Measurements from ENCODE around the gene CLEC20A. TPM values are rescaled to one million over a fixed set of nuclear protein-coding genes. Genes with fewer than 3 reads are reported as not detected.
"Not testable (repeated sequence)": the region's sequence is repeated elsewhere in the genome, so short reads cannot be mapped to it uniquely, and the experiment has no call there.

Gene CLEC20A
- total RNA-seq, 1 donor from 2014 or later: 3.2 TPM

GRCh38 chr1:178503849-178504248, 7.1 kb upstream of the CLEC20A start:
- intact Hi-C loops (cut with DNase I): loop anchor here (5.0 kb wide), 1 partner anchor 192 kb away; no protein-coding TSS in a partner anchor
- DNase-seq (ENCODE audit: low spot score): peak; percentile 23
- no peak for ATAC-seq

DNA sequence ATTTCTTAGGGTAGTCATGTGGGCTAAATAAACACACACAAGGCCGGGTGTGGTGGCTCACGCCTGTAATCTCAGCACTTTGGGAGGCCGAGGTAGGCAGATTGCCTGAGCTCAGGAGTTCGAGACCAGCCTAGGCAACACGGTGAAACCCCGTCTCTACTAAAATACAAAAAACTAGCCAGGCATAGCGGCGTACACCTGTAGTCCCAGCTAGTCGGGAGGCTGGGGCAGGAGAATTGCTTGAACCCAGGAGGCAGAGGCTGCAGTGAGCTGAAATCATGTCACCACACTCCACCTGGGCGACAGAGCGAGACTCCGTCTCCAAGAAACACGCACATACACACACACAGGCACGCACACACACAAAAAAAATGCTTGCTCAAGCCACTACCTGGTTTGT, 6.6 kb upstream of the CLEC20A start:
- ATAC-seq; DNase-seq (ENCODE audit: low spot score): not testable (repeated sequence)
- intact Hi-C loops (cut with DNase I): loop anchor here (5.0 kb wide), 1 partner anchor 191 kb away; no protein-coding TSS in a partner anchor

- intact Hi-C loops (cut with DNase I): loop anchor here (5.0 kb wide), 1 partner anchor 191 kb away; no protein-coding TSS in a partner anchor
- ATAC-seq: no peak
- peak; percentile 12 for DNase-seq (ENCODE audit: low spot score)
These were observed 6.1 kb upstream of the CLEC20A start for GRCh38 chr1:178502856-178503255.

DNA sequence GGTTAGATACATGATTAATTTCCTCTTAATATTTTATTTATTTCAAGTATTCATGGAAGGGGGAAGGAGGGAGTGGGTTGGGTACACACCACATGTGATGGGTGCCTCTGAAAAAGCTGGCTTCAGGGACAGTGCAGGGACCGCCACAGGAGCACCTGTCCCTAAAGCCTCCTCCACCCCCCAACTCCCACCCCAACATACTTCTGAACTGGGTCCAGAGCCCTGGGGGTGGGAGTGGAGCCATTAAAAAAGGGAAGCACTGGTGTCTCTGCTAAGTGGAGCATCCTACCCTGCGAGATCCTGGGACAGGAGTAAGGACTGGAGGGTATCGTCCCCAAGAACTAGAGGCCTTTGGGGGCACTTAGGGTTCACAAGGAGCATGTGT, 5.6 kb upstream of the CLEC20A start:
- ATAC-seq: no peak

GRCh38 chr1:178501705-178502329, 5.1 kb upstream of the CLEC20A start:
- intact Hi-C loops (cut with DNase I): loop anchor here (5.0 kb wide), 1 partner anchor 190 kb away; no protein-coding TSS in a partner anchor
- ATAC-seq (peak; percentile 85), DNase-seq (ENCODE audit: low spot score) (peak; percentile 85)

More for the DNA sequence above, 5.6 kb upstream of the CLEC20A start:
- DNase-seq (ENCODE audit: low spot score): peak; percentile 14
- intact Hi-C loops (cut with DNase I): loop anchor here (5.0 kb wide), 1 partner anchor 190 kb away; no protein-coding TSS in a partner anchor

- intact Hi-C loops (cut with DNase I): loop anchor here (5.0 kb wide), 1 partner anchor 189 kb away; no protein-coding TSS in a partner anchor
- DNase-seq (ENCODE audit: low spot score) (peak; percentile 30), ATAC-seq (no peak)
These were observed 4.3 kb upstream of the CLEC20A start for GRCh38 chr1:178500936-178501554.

DNA sequence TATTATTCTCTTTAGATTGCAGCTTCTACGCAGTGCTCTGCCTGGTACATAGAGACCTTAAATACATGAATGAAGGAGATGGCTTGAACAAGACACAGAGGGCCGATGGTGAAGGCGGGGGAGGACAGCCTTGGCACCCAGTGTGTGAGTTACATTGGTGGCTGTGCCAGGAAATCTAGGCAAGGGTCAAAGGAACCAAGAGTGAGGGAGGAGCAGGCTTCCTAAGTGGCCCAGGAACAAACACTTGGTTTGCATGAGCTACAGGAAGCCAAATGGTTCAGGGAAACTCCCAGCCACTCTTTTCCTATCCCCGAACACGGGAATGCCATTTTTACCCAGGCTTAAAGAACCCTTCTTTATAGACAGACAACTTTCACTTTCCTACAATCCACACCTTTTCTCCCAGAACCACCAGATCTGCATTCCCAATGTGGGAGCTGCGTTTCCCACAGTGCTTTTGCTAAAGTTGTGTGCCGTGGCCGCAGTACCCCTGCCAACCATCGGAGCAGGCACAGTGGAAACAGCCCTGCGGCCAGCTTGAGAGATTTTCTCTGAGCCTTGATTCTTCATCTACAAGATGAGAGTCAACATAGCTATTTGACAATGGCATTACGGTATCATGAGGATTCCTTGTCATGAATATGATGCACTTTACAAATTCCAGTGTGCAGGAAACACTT, 3.5 kb upstream of the CLEC20A start:
- DNase-seq (ENCODE audit: low spot score) (peak; percentile 32), ATAC-seq (no peak)
- intact Hi-C loops (cut with DNase I): loop anchor here (5.0 kb wide), 1 partner anchor 188 kb away; no protein-coding TSS in a partner anchor

DNA sequence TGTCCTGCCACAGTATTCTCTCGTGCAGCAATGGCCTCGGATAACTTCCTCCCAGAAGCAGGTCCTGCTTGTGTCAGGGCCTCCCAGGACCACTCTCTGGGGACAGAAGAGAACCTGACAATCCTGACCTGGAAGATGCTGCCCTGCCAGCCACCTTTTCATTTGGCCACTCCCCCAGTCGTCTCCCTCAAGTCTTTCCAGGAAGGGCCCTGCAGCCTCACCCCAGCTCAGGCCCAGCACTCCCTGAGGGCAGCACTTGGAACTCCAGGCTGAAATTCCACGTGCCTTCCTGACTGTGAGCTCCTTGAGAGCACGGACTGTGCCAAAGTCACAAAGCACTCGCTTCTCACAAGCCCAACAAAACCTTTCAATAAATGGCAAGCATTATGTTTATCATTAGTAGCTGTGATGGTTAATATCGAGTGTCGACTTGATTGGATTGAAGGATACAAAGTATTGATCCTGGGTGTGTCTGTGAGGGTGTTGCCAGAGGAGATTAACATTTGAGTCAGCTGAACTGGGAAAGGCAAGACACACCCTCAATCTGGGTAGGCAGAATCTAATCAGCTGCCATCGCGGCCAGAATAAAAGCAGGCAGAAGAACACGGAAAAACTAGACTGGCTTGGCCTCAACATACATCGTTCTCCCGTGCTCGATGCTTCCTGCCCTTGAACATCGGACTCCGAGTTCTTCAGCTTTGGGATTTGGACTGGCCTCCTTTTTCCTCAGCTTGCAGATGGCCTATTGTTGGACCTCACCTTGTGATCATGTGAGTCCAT, 2.3 kb upstream of the CLEC20A start:
- intact Hi-C loops (cut with DNase I): no loop called here
- no peak for ATAC-seq
- peak; percentile 33 for DNase-seq (ENCODE audit: low spot score)

- ATAC-seq (no peak), DNase-seq (ENCODE audit: low spot score) (peak; percentile 21)
- intact Hi-C loops (cut with DNase I): no loop called here
These were observed 1.2 kb upstream of the CLEC20A start for GRCh38 chr1:178497903-178498478.

DNA sequence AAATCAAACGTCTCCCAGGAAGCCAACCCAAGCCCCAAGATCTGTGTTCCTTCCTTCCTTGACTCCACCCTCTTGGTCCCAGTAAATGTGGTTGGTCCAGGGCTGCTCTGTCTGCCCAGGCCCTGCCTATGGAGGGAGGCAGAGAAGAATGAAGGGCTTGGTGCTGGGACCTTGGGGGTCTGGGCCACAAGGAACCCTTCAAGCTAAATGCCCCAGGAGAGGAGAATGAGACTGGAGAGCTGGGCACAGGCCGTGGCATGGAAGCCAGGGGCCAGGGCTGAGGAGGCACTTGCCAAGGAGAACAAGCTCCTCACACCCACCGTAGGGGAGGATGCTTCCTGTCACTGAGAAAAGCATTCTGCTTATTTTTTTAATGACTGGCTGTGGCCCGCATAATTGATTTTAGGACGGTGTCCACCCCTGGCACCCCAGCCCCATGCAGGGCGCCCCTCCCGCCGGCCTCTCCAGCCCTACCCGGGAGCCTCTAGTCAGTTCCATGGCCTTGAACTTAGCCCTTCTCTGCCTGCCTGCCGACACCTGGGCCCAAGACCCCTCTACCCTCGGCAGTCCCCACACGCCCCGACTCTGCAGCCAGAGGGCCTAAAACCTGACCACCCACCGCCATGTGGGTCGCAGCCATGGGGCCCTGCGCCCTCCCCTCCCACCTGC, 889 bp downstream of the CLEC20A start:
- no peak for ATAC-seq

DNA sequence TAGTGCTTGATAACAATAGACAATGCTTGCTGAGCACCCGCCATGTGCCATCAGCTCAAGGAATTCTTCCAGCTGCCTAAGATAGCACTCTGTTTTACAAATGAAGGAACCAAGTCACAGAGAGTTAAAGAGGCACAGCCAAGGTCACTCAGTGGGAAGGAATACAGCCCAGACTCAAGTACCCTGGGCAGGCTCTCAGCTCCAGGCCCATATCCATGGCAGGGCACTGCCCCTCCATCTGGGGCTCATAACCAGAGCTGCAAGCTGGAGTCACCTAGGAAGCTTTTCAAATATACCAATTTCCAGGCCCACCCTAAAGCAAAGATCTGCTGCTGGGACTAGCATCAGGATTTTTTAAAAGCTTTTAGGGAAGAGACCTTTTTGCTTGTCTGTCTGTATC, 1.6 kb downstream of the CLEC20A start:
- ATAC-seq (no peak), DNase-seq (ENCODE audit: low spot score) (peak; percentile 8)
- intact Hi-C loops (cut with DNase I): no loop called here

More for the DNA sequence above, 889 bp downstream of the CLEC20A start:
- intact Hi-C loops (cut with DNase I): no loop called here
- DNase-seq (ENCODE audit: low spot score): peak; percentile 4

GRCh38 chr1:178494569-178494971, 2.2 kb downstream of the CLEC20A start:
- intact Hi-C loops (cut with DNase I): no loop called here
- DNase-seq (ENCODE audit: low spot score) (peak; percentile 51), ATAC-seq (no peak)

DNA sequence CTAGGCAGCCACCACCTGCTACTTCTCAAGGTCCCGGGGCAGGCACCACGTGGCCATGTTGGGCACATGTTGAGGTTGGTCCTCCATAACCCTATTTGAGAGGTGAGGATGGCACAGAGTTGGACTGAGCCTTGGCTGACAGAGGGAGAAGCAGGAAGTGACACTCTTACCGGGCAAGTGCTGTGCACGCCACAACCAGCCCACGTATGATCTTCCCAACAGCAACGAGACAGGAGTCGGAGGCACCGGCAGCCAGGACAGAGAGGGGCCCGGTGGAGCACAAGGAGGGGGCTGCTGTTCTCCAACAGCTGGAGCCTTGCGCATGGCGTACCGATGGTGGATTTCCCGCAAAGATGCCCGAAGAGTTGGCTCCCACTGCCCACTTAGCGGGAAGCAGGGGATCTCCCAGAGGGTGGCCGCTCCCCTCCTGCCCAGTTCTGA, 3.4 kb downstream of the CLEC20A start:
- intact Hi-C loops (cut with DNase I): no loop called here
- ATAC-seq: no peak
- DNase-seq (ENCODE audit: low spot score): peak; percentile 30

DNA sequence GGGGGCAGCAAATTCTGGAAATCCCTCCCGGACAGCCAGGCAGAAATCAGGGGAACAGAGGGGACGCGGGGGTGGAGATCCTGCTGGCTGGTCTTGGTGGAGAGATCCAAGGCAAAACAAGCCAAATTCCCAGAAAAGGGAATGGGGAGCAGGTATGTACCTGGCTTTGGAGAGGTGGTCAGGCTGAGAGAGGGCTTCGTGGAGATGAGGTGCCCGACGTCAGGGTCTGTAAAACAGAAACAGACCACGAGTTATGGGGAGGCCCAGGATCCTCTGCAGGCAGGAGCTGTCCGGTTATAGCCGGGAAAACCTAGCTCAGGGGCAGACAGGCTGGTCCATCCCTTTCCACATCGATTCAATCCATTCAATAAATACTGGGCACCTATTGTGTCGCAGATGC, 4.4 kb downstream of the CLEC20A start:
- intact Hi-C loops (cut with DNase I): no loop called here
- no peak for ATAC-seq
- peak; percentile 21 for DNase-seq (ENCODE audit: low spot score)

- intact Hi-C loops (cut with DNase I): no loop called here
- ATAC-seq: no peak
- DNase-seq (ENCODE audit: low spot score): peak; percentile 27
These were observed 5.0 kb downstream of the CLEC20A start for GRCh38 chr1:178491721-178492120.

DNA sequence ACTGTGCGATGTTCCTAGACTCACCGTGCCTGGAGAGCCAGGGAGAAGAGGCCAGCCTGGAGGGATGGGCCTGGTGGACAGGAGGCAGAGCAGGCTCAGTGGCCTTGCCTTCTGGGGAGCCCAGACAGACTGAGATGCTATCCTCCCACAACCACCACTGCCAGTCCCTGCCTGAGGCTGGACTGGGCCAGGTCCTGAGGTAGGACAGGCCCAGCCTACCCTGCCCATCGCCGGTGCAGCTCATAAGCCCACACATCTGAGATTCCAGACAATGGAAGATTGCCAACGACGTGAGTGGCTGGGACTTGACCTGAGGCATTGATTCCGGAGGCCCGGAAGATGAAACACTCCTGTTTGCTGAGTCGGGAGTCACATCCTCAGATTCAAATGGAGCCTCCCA, 5.8 kb downstream of the CLEC20A start:
- ATAC-seq (no peak), DNase-seq (ENCODE audit: low spot score) (peak; percentile 34)
- intact Hi-C loops (cut with DNase I): no loop called here

DNA sequence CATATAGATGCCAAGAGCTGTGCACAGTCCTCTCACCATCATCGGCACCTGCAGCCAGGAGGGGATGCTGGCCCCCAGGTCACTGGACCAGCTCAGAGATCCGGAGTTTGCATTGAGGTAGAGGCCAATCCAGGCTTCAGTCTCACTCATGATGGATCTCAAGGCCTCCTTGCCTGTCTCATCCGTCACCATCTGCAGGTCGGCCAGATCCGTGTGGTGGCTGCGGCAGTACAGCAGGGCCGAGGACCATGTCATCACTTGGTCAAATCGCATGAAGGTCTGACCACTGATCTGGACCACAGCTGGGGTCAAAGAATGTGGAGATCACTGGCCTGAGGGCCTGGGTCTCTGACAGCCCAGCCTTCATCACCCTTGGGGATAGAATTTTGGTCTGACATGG, 6.6 kb downstream of the CLEC20A start:
- DNase-seq (ENCODE audit: low spot score) (no peak), ATAC-seq (no peak)
- intact Hi-C loops (cut with DNase I): no loop called here

GRCh38 chr1:178489399-178489798, 7.4 kb downstream of the CLEC20A start:
- ATAC-seq: no peak
- intact Hi-C loops (cut with DNase I): no loop called here
- no peak for DNase-seq (ENCODE audit: low spot score)

All from sciatic nerve (tissue), 2 donors.